ENCODE results near the gene ZNF396.

DNA sequence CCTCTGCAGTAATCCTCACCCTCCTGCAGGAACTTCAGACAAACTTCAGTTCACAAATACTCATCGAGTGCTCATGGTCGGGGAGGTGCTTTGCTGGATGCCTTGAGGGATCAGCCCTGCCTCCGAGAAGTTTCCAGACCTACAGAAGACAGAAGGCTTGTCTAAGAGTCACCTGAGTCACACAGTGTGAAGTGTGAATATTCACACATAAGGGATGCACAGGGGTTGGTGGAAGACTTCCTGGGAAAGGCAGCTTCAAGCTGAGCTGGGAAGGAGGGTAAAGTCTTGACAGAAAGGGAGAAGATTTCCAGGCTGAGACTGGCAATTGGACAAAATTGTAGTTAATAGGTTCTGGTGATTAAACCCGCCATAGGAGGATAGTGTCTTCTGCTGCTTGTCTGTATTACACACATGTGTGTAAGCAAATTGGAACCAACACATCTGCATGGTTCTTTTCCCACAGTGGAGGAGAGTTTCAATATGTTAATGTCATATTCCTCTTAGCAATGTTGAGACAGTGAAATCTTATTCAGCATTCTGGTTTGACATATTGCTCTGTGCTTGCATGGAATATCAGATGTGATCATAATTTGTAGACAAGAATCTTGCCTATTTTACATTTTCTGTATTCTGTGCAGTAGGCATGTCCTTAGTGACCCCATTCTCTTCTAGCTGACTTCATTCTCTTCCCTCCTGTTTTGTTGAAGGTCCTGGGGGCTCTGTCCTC lies 34.7 kb upstream of the ZNF396 start:
- TF ChIP-seq, protein P1, sequence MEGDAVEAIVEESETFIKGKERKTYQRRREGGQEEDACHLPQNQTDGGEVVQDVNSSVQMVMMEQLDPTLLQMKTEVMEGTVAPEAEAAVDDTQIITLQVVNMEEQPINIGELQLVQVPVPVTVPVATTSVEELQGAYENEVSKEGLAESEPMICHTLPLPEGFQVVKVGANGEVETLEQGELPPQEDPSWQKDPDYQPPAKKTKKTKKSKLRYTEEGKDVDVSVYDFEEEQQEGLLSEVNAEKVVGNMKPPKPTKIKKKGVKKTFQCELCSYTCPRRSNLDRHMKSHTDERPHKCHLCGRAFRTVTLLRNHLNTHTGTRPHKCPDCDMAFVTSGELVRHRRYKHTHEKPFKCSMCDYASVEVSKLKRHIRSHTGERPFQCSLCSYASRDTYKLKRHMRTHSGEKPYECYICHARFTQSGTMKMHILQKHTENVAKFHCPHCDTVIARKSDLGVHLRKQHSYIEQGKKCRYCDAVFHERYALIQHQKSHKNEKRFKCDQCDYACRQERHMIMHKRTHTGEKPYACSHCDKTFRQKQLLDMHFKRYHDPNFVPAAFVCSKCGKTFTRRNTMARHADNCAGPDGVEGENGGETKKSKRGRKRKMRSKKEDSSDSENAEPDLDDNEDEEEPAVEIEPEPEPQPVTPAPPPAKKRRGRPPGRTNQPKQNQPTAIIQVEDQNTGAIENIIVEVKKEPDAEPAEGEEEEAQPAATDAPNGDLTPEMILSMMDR (IDR thresholded peaks at IDR 0.05): no peak
- TF ChIP-seq, protein P2, sequence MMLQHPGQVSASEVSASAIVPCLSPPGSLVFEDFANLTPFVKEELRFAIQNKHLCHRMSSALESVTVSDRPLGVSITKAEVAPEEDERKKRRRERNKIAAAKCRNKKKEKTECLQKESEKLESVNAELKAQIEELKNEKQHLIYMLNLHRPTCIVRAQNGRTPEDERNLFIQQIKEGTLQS (CRISPR knock-in tag; conservative IDR thresholded peaks at IDR 0.05): no peak
- TF ChIP-seq, protein P3, sequence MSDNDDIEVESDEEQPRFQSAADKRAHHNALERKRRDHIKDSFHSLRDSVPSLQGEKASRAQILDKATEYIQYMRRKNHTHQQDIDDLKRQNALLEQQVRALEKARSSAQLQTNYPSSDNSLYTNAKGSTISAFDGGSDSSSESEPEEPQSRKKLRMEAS (CRISPR knock-in tag; IDR thresholded peaks at IDR 0.05): no peak
- TF ChIP-seq SMAD4 (CRISPR knock-in tag; IDR thresholded peaks at IDR 0.05) (no peak), ETV6 (CRISPR knock-in tag; IDR thresholded peaks at IDR 0.05) (no peak), MYBL2 (CRISPR knock-in tag; IDR thresholded peaks at IDR 0.05) (no peak)
- TF ChIP-seq, protein P4, sequence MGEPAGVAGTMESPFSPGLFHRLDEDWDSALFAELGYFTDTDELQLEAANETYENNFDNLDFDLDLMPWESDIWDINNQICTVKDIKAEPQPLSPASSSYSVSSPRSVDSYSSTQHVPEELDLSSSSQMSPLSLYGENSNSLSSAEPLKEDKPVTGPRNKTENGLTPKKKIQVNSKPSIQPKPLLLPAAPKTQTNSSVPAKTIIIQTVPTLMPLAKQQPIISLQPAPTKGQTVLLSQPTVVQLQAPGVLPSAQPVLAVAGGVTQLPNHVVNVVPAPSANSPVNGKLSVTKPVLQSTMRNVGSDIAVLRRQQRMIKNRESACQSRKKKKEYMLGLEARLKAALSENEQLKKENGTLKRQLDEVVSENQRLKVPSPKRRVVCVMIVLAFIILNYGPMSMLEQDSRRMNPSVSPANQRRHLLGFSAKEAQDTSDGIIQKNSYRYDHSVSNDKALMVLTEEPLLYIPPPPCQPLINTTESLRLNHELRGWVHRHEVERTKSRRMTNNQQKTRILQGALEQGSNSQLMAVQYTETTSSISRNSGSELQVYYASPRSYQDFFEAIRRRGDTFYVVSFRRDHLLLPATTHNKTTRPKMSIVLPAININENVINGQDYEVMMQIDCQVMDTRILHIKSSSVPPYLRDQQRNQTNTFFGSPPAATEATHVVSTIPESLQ (CRISPR knock-in tag; IDR thresholded peaks at IDR 0.05): no peak
